ENCODE results near the gene HLA-A.
A peak's percentile ranks its signal among the peaks of the same experiment; 100 is the strongest.
"Not testable (repeated sequence)": the region's sequence is repeated elsewhere in the genome, so short reads cannot be mapped to it uniquely, and the experiment has no call there.

The HLA-A gene

DNA sequence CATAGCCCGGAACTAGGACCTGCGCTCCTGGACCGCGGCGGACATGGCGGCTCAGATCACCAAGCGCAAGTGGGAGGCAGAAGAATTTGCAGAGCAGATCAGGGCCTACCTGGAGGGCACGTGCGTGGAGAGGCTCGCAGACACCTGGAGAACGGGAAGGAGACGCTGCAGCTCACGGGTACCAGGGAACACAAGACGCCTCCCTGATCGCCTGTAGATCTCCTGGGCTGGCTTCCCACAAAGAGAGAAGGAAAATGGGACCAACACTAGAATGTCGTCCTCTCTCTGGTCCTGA, 15.1 kb upstream of the HLA-A start:
- Histone ChIP-seq H3K4me3 (peak overlapping the region; percentile 72 to 84 (median 75)), H3K36me3 (no peaks in the 10 kb centered on the region), H4K20me1 (no peaks in the 10 kb centered on the region), H3K27ac (peak overlapping the region in 10 of 11 experiments; percentile 69 to 98 (median 82); a peak in 21 of 22 replicates), H3K9ac (peak overlapping the region; percentile 78 to 97 (median 94)), H3K27me3 (no peaks in the 10 kb centered on the region; a peak in 1 of 22 replicates), H3K4me1 (peaks cover 23 to 31% (median 27%) of the 10 kb centered on the region in 10 experiments), H3K9me3 (replicated peaks in 1 of 11) (no peaks in the 10 kb centered on the region), H3K4me2 (peak overlapping the region; percentile 84 to 98 (median 94))
- no peak for TF ChIP-seq Cebpa-rat (IDR thresholded peaks at IDR 0.05)

GRCh38 chr6:29927841-29928388, 14.4 kb upstream of the HLA-A start:
- H4K20me1 ChIP-seq, result no peaks in the 10 kb centered on the region
- H3K4me1 ChIP-seq, result peaks cover 23 to 31% (median 27%) of the 10 kb centered on the region in 10 experiments
- no peaks in the 10 kb centered on the region for H3K9me3 ChIP-seq (replicated peaks in 1 of 11)
- peak overlapping the region; percentile 84 to 98 (median 94) for H3K4me2 ChIP-seq
- peak overlapping the region in 6 of 10 experiments; percentile 72 to 84 (median 80); a peak in 10 of 20 replicates for H3K4me3 ChIP-seq
- H3K27me3 ChIP-seq, result no peaks in the 10 kb centered on the region; a peak in 1 of 22 replicates
- peak overlapping the region in 5 of 11 experiments; percentile 75 to 98 (median 82); a peak in 9 of 22 replicates for H3K27ac ChIP-seq
- peak overlapping the region in 7 of 11 experiments; percentile 82 to 97 (median 95); a peak in 10 of 22 replicates for H3K9ac ChIP-seq
- no peak for TF ChIP-seq Cebpa-rat (IDR thresholded peaks at IDR 0.05)
- H3K36me3 ChIP-seq, result no peaks in the 10 kb centered on the region

DNA sequence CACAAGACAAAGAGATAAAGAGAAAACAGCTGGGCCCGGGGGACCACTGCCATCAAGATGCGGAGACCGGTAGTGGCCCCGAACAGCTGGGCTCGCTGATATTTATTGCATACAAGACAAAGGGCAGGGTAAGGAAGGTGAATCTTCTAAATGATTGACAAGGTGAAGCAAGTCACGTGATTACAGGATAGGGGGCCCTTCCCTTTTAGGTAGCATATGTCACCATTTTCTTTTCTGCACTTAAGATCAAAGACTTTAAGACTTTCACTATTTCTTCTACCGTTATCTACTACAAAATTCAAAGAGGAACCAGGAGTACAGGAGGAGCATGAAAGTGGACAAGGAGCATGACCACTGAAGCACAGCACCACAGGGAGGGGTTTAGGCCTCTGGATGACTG, 12.3 kb upstream of the HLA-A start:
- H3K4me1 ChIP-seq, result peaks cover 14 to 27% (median 22%) of the 10 kb centered on the region in 10 experiments
- not testable (repeated sequence) for H4K20me1 ChIP-seq; H3K27ac ChIP-seq; H3K36me3 ChIP-seq; H3K9ac ChIP-seq; H3K27me3 ChIP-seq; H3K9me3 ChIP-seq (replicated peaks in 1 of 11); H3K4me3 ChIP-seq; H3K4me2 ChIP-seq

GRCh38 chr6:29933955-29934354, 8.4 kb upstream of the HLA-A start:
- Histone ChIP-seq H3K4me1 (peaks cover 0 to 8% (median 5%) of the 10 kb centered on the region in 10 experiments; a peak in 11 of 20 replicates), H3K4me3 (no peak overlapping the region), H3K4me2 (no peak overlapping the region), H4K20me1 (no peaks in the 10 kb centered on the region), H3K27me3 (no peaks in the 10 kb centered on the region), H3K9ac (no peak overlapping the region), H3K27ac (no peak overlapping the region), H3K9me3 (replicated peaks in 1 of 11) (no peaks in the 10 kb centered on the region), H3K36me3 (no peaks in the 10 kb centered on the region)
- no peak for TF ChIP-seq Cebpa-rat (IDR thresholded peaks at IDR 0.05)

GRCh38 chr6:29935273-29935955, 6.9 kb upstream of the HLA-A start:
- H3K36me3 ChIP-seq, result no peaks in the 10 kb centered on the region
- no peak for TF ChIP-seq Cebpa-rat (IDR thresholded peaks at IDR 0.05)

DNA sequence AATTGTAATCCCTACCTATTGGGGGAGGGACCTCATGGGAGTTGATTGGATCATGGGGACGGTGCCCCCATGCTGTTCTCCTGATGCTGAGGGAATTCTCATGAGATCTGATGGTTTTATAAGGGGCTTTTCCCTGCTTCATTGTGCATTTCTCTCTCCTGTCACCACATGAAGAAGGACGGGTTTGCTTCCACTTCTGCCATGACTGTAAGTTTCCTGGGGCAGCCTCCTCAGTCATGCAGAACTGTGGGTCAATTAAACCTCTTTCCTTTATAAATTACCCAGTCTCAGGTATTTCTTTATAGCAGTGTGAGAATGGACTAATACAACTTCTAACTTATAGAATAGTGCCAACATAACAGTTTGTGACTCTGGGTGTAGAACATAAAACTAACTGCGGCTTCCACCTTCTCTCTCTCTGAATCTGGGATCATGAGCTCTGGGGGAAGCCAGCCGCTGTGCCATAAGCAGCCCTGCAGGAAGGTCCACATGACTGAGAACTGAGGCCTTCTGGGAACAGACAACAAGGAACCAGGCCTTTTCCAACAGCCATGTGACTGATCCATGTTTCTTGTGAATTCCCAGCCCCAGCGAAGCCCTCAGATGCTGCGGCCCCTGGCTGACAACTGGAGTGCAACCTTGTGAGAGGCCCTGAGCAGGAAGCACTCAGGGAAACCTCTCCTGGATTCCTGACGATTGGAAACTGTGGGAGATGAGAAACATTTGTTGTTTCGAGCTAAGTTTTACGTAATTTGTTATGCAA, 3.4 kb upstream of the HLA-A start:
- TF ChIP-seq Cebpa-rat (IDR thresholded peaks at IDR 0.05), result no peak
- peaks cover 5 to 11% (median 7%) of the 10 kb centered on the region in 11 experiments; a peak in 13 of 22 replicates for H4K20me1 ChIP-seq
- H3K4me2 ChIP-seq, result peak overlapping the region in 6 of 11 experiments; percentile 3 to 42 (median 18); a peak in 6 of 22 replicates
- H3K27me3 ChIP-seq, result no peaks in the 10 kb centered on the region
- H3K4me1 ChIP-seq, result peaks cover 0 to 10% (median 5%) of the 10 kb centered on the region in 10 experiments; a peak in 12 of 20 replicates
- no peak overlapping the region for H3K27ac ChIP-seq
- H3K36me3 ChIP-seq, result peaks cover 0 to 6% (median 3%) of the 10 kb centered on the region in 11 experiments; a peak in 7 of 22 replicates
- H3K9me3 ChIP-seq (replicated peaks in 1 of 11), result no peaks in the 10 kb centered on the region
- no peak overlapping the region for H3K4me3 ChIP-seq
- H3K9ac ChIP-seq, result no peak overlapping the region

More at GRCh38 chr6:29935273-29935955, 6.9 kb upstream of the HLA-A start:
- H3K27ac ChIP-seq, result no peak overlapping the region
- H3K27me3 ChIP-seq, result no peaks in the 10 kb centered on the region
- no peak overlapping the region for H3K4me2 ChIP-seq
- no peak overlapping the region for H3K9ac ChIP-seq
- H3K4me3 ChIP-seq, result no peak overlapping the region
- H3K9me3 ChIP-seq (replicated peaks in 1 of 11), result no peaks in the 10 kb centered on the region
- peaks cover 0 to 10% (median 5%) of the 10 kb centered on the region in 10 experiments; a peak in 11 of 20 replicates for H3K4me1 ChIP-seq
- H4K20me1 ChIP-seq, result no peaks in the 10 kb centered on the region

GRCh38 chr6:29941016-29941415, 1.3 kb upstream of the HLA-A start:
- Histone ChIP-seq H3K9me3 (replicated peaks in 1 of 11) (no peaks in the 10 kb centered on the region), H3K27me3 (no peaks in the 10 kb centered on the region), H3K4me2 (peak overlapping the region in 2 of 11 experiments; percentile 55 to 75; a peak in 4 of 22 replicates), H3K4me1 (peaks cover 9 to 22% (median 17%) of the 10 kb centered on the region in 10 experiments), H3K9ac (no peak overlapping the region), H4K20me1 (peaks cover 17 to 25% (median 22%) of the 10 kb centered on the region in 11 experiments; a peak in 19 of 22 replicates), H3K36me3 (peaks cover 5 to 21% (median 11%) of the 10 kb centered on the region in 11 experiments; a peak in 20 of 22 replicates), H3K4me3 (no peak overlapping the region), H3K27ac (no peak overlapping the region)
- TF ChIP-seq Cebpa-rat (IDR thresholded peaks at IDR 0.05), result no peak

- peak overlapping the region; percentile 74 to 85 (median 81); a peak in 19 of 20 replicates for H3K4me3 ChIP-seq
- peaks cover 5 to 26% (median 15%) of the 10 kb centered on the region in 11 experiments; a peak in 20 of 22 replicates for H3K36me3 ChIP-seq
- peak overlapping the region; percentile 87 to 93 (median 90); a peak in 21 of 22 replicates for H3K9ac ChIP-seq
- peak overlapping the region; percentile 80 to 87 (median 86); a peak in 21 of 22 replicates for H3K27ac ChIP-seq
- peak overlapping the region; percentile 55 to 75 (median 69); a peak in 21 of 22 replicates for H3K4me2 ChIP-seq
- H4K20me1 ChIP-seq, result peaks cover 17 to 30% (median 27%) of the 10 kb centered on the region in 11 experiments; a peak in 20 of 22 replicates
- no peaks in the 10 kb centered on the region for H3K9me3 ChIP-seq (replicated peaks in 1 of 11)
- TF ChIP-seq Cebpa-rat (IDR thresholded peaks at IDR 0.05), result no peak
- H3K4me1 ChIP-seq, result peaks cover 9 to 22% (median 18%) of the 10 kb centered on the region in 10 experiments
- no peaks in the 10 kb centered on the region for H3K27me3 ChIP-seq
These were observed 861 bp upstream of the HLA-A start for GRCh38 chr6:29941471-29941870.
